VCaP (cell line): ENCODE data around the gene ARSB.
A peak's percentile ranks its signal among the peaks of the same experiment; 100 is the strongest.
"Not testable (repeated sequence)": the region's sequence is repeated elsewhere in the genome, so short reads cannot be mapped to it uniquely, and the experiment has no call there.

Experiments used
- H3K27ac ChIP-seq: fragments of 450-650 bp; 2 replicates; pipeline ENCODE4 v1.5.1; 2017
- CTCF ChIP-seq: fragments of 450-650 bp; conservative IDR thresholded peaks from 2 replicates; pipeline ENCODE4 v1.5.1; 2017; ENCODE audit warnings: mild to moderate bottlenecking, moderate library complexity

Gene ARSB

GRCh38 chr5:78886341-78887230 is 98.5 kb downstream of the ARSB start:
- TF ChIP-seq CTCF: peak; percentile 66
- H3K27ac ChIP-seq: no peak overlapping the region

- no peak for TF ChIP-seq CTCF
- H3K27ac ChIP-seq: no peak overlapping the region
These were observed 103.2 kb downstream of the ARSB start for GRCh38 chr5:78881884-78882283.

GRCh38 chr5:78879516-78879915 is 105.6 kb downstream of the ARSB start:
- no peak for TF ChIP-seq CTCF
- H3K27ac ChIP-seq: no peak overlapping the region

GRCh38 chr5:78866076-78866475 is 119.0 kb downstream of the ARSB start:
- not testable (repeated sequence) for H3K27ac ChIP-seq

GRCh38 chr5:78858364-78858763 is 126.7 kb downstream of the ARSB start:
- TF ChIP-seq CTCF: no peak
- H3K27ac ChIP-seq: no peak overlapping the region

GRCh38 chr5:78855026-78855425 is 130.1 kb downstream of the ARSB start:
- TF ChIP-seq CTCF: no peak
- H3K27ac ChIP-seq: no peak overlapping the region

GRCh38 chr5:78851891-78852290 is 133.2 kb downstream of the ARSB start:
- H3K27ac ChIP-seq: not testable (repeated sequence)

- no peak for TF ChIP-seq CTCF
These were observed 139.6 kb downstream of the ARSB start for GRCh38 chr5:78845470-78845869.

GRCh38 chr5:78843436-78843835 is 141.7 kb downstream of the ARSB start:
- H3K27ac ChIP-seq: no peak overlapping the region
- TF ChIP-seq CTCF: no peak

More at GRCh38 chr5:78845470-78845869, 139.6 kb downstream of the ARSB start:
- H3K27ac ChIP-seq: no peak overlapping the region
